Measurements from ENCODE around the gene FAM13A.

FAM13A gene

GRCh38 chr4:88817740-88818139 is 239.2 kb downstream of the FAM13A start:
- no peak for DNase-seq (ENCODE audit: low spot score in 2 of 2)
- Mint-ChIP-seq H3K27me3 (no peaks in the 10 kb centered on the region), H3K27ac (ENCODE audit: low read depth) (no peak overlapping the region), H3K4me3 (no peak overlapping the region), H3K9me3 (no peaks in the 10 kb centered on the region), H3K36me3 (ENCODE audit: insufficient read depth) (no peaks in the 10 kb centered on the region), H3K4me1 (no peaks in the 10 kb centered on the region)
- ATAC-seq (replicated peaks; ENCODE audit: extremely low read depth, poor library complexity, severe bottlenecking): no peak

DNA sequence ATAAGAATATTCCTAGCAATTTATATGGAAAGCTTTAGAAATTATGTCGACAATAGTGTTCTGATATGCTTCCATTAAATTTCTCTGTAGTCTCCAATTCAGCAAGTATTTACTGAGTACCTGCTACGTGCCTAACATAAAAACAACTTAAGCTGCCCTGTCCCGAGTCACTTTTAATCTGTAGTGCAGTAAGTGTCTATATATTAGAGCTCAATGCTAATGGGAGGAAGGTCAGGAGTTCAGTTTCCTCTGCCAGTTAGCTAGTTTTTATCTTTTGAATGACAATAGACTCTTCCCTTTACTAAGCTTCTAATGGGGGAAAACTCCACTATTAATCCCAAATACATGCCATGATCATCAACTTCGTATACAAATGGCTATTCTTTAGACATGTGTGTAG is 240.6 kb downstream of the FAM13A start:
- no peak overlapping the region for H3K4me3 Mint-ChIP-seq
- H3K9me3 Mint-ChIP-seq: no peaks in the 10 kb centered on the region
- no peaks in the 10 kb centered on the region for H3K36me3 Mint-ChIP-seq (ENCODE audit: insufficient read depth)
- no peaks in the 10 kb centered on the region for H3K27me3 Mint-ChIP-seq
- H3K4me1 Mint-ChIP-seq: no peaks in the 10 kb centered on the region
- ATAC-seq (replicated peaks; ENCODE audit: extremely low read depth, poor library complexity, severe bottlenecking): no peak
- DNase-seq (ENCODE audit: low spot score in 2 of 2): no peak
- no peak overlapping the region for H3K27ac Mint-ChIP-seq (ENCODE audit: low read depth)

GRCh38 chr4:88814043-88814617 is 242.9 kb downstream of the FAM13A start:
- ATAC-seq (replicated peaks; ENCODE audit: extremely low read depth, poor library complexity, severe bottlenecking): no peak
- Mint-ChIP-seq H3K27me3 (no peaks in the 10 kb centered on the region), H3K4me1 (no peaks in the 10 kb centered on the region), H3K9me3 (no peaks in the 10 kb centered on the region), H3K36me3 (ENCODE audit: insufficient read depth) (no peaks in the 10 kb centered on the region), H3K4me3 (no peak overlapping the region), H3K27ac (ENCODE audit: low read depth) (no peak overlapping the region)
- DNase-seq (ENCODE audit: low spot score in 2 of 2): no peak

DNA sequence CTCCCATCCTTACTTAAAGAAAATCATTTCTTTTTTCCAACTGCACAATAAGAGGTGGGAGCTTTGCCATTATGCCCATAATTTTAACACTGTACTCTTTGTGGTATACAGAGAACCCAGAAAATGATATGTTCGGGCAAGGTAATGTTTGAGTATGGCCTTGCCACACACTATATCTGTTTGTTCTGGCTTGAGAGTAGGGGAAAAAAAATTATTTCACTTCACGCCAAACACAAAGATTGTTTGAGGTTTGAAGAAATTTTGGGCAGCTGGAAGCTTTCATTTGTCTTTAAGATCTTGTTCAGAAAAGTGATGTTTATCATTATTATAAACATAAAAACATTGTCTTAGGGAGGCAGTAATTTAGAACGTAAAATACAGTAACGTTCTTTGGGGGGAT is 244.0 kb downstream of the FAM13A start:
- no peak overlapping the region for H3K27ac Mint-ChIP-seq (ENCODE audit: low read depth)
- H3K36me3 Mint-ChIP-seq (ENCODE audit: insufficient read depth): no peaks in the 10 kb centered on the region
- no peaks in the 10 kb centered on the region for H3K9me3 Mint-ChIP-seq
- ATAC-seq (replicated peaks; ENCODE audit: extremely low read depth, poor library complexity, severe bottlenecking) (no peak), DNase-seq (ENCODE audit: low spot score in 2 of 2) (no peak)
- no peaks in the 10 kb centered on the region for H3K27me3 Mint-ChIP-seq
- H3K4me3 Mint-ChIP-seq: no peak overlapping the region
- no peaks in the 10 kb centered on the region for H3K4me1 Mint-ChIP-seq

DNA sequence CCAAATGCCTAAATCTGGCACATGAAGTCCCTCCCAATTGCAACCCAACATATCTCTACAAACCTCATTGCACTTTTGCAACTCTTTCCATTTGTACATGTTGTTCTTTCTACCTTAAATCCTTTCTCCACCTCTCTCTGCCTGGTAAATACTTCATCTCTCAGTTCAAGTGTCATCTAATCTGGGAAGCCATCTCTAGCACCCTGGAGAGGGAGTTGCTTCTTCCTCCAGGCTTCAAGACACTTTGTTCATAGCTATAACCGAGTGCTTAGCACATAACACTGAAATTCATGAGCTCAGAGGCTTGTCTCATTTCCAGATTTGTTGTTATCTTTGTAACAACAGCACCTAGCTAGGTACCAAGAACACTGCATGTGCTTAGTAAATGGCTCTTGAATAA is 244.6 kb downstream of the FAM13A start:
- Mint-ChIP-seq H3K36me3 (ENCODE audit: insufficient read depth) (no peaks in the 10 kb centered on the region), H3K4me1 (no peaks in the 10 kb centered on the region), H3K27ac (ENCODE audit: low read depth) (no peak overlapping the region), H3K9me3 (no peaks in the 10 kb centered on the region), H3K4me3 (no peak overlapping the region), H3K27me3 (no peaks in the 10 kb centered on the region)
- ATAC-seq (replicated peaks; ENCODE audit: extremely low read depth, poor library complexity, severe bottlenecking) (no peak), DNase-seq (ENCODE audit: low spot score in 2 of 2) (no peak)

DNA sequence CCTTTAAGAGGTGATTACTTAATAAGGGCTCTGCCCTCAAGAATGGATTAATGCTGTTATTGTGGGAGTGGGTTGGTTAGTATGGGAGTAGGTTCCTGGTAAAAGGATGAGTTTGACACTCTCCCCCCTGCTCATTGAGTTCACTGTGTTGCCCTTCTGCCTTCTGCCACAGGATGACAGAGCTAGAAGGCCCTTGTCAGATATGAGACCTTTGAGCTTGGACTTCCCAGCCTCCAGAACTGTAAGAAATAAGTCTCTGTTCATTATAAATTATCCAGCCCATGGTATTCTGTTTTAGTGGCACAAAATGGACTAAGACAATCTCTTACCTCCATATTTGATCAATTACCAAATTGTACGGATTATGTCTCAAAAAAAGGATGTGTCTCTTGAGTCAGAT is 245.1 kb downstream of the FAM13A start:
- Mint-ChIP-seq H3K27ac (ENCODE audit: low read depth) (no peak overlapping the region), H3K4me3 (no peak overlapping the region), H3K27me3 (no peaks in the 10 kb centered on the region), H3K4me1 (no peaks in the 10 kb centered on the region), H3K36me3 (ENCODE audit: insufficient read depth) (no peaks in the 10 kb centered on the region), H3K9me3 (no peaks in the 10 kb centered on the region)
- DNase-seq (ENCODE audit: low spot score in 2 of 2) (no peak), ATAC-seq (replicated peaks; ENCODE audit: extremely low read depth, poor library complexity, severe bottlenecking) (no peak)

- DNase-seq (ENCODE audit: low spot score in 2 of 2) (no peak), ATAC-seq (replicated peaks; ENCODE audit: extremely low read depth, poor library complexity, severe bottlenecking) (no peak)
- no peaks in the 10 kb centered on the region for H3K4me1 Mint-ChIP-seq
- H3K27me3 Mint-ChIP-seq: no peaks in the 10 kb centered on the region
- H3K4me3 Mint-ChIP-seq: no peak overlapping the region
- H3K36me3 Mint-ChIP-seq (ENCODE audit: insufficient read depth): no peaks in the 10 kb centered on the region
- no peak overlapping the region for H3K27ac Mint-ChIP-seq (ENCODE audit: low read depth)
- H3K9me3 Mint-ChIP-seq: no peaks in the 10 kb centered on the region
These were observed 246.7 kb downstream of the FAM13A start for GRCh38 chr4:88810325-88810724.

GRCh38 chr4:88809576-88810219 is 247.3 kb downstream of the FAM13A start:
- Mint-ChIP-seq H3K4me1 (no peaks in the 10 kb centered on the region), H3K4me3 (no peak overlapping the region), H3K27me3 (no peaks in the 10 kb centered on the region)

DNA sequence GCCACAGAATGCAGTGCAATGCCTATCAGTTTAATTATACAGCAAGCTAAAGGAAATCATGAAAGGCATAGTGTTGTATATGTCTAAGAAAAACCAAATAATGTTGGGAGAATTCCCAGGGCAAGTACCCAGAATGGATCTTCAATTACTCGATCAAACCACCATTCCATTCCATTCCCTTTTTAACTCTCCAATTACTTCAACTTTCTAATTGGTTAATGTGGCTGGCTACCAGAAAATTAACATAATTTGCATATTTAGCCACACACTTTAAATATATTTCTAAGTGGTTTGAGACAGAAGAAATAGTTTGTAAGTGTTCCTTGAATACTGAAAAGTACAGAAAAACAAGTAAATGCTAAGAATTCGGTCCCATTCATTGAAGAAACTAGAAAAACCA is 247.9 kb downstream of the FAM13A start:
- no peaks in the 10 kb centered on the region for H3K9me3 Mint-ChIP-seq
- no peaks in the 10 kb centered on the region for H3K4me1 Mint-ChIP-seq
- H3K36me3 Mint-ChIP-seq (ENCODE audit: insufficient read depth): no peaks in the 10 kb centered on the region
- H3K4me3 Mint-ChIP-seq: no peak overlapping the region
- ATAC-seq (replicated peaks; ENCODE audit: extremely low read depth, poor library complexity, severe bottlenecking): no peak
- H3K27me3 Mint-ChIP-seq: no peaks in the 10 kb centered on the region
- H3K27ac Mint-ChIP-seq (ENCODE audit: low read depth): no peak overlapping the region
- no peak for DNase-seq (ENCODE audit: low spot score in 2 of 2)

More at GRCh38 chr4:88809576-88810219, 247.3 kb downstream of the FAM13A start:
- ATAC-seq (replicated peaks; ENCODE audit: extremely low read depth, poor library complexity, severe bottlenecking): no peak
- Mint-ChIP-seq H3K27ac (ENCODE audit: low read depth) (no peak overlapping the region), H3K36me3 (ENCODE audit: insufficient read depth) (no peaks in the 10 kb centered on the region), H3K9me3 (no peaks in the 10 kb centered on the region)
- no peak for DNase-seq (ENCODE audit: low spot score in 2 of 2)

DNA sequence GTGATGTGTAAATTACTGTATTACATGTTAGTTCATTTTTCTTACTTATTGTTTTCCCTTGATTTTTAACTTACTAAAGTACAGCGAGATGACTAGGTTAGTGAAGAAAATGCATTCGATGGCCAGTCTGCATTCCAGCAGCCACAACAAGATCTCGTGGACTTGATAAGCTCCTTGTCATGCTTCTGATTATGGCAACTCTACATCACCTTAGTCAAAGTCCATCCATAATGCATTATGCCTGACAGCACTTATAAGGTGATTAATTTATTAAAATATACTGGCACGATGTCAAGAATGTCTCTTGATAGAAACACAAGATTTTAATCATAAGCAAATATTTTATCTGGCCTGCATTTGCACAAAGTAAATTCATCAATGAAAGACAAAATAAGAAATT is 249.5 kb downstream of the FAM13A start:
- H3K4me1 Mint-ChIP-seq: no peaks in the 10 kb centered on the region
- H3K27ac Mint-ChIP-seq (ENCODE audit: low read depth): no peak overlapping the region
- no peaks in the 10 kb centered on the region for H3K27me3 Mint-ChIP-seq
- no peak overlapping the region for H3K4me3 Mint-ChIP-seq
- no peaks in the 10 kb centered on the region for H3K36me3 Mint-ChIP-seq (ENCODE audit: insufficient read depth)
- ATAC-seq (replicated peaks; ENCODE audit: extremely low read depth, poor library complexity, severe bottlenecking) (no peak), DNase-seq (ENCODE audit: low spot score in 2 of 2) (no peak)
- H3K9me3 Mint-ChIP-seq: no peaks in the 10 kb centered on the region

DNA sequence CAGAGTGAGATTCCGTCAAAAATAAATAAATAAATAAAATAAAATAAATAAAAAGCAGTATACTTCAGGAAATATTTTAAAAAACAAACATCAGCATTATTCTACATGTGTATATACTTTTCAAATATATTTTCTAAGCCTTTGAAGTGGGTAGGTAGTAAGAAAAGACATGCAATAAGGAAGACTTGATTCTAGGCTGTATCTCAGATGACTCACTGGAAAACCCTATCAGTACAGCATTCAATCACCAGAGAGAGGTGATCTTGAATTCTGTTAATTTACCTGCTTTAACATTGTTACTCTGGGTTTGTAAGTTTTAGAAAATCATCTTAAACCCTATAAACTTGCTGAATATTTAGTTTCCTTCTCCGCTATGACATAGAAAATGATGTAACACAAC is 252.8 kb downstream of the FAM13A start:
- no peak overlapping the region for H3K27ac Mint-ChIP-seq (ENCODE audit: low read depth)
- no peaks in the 10 kb centered on the region for H3K9me3 Mint-ChIP-seq
- no peak overlapping the region for H3K4me3 Mint-ChIP-seq
- DNase-seq (ENCODE audit: low spot score in 2 of 2): no peak
- no peaks in the 10 kb centered on the region for H3K4me1 Mint-ChIP-seq
- ATAC-seq (replicated peaks; ENCODE audit: extremely low read depth, poor library complexity, severe bottlenecking): no peak
- peaks cover 9% of the 10 kb centered on the region for H3K27me3 Mint-ChIP-seq
- no peaks in the 10 kb centered on the region for H3K36me3 Mint-ChIP-seq (ENCODE audit: insufficient read depth)

- Mint-ChIP-seq H3K4me1 (no peaks in the 10 kb centered on the region), H3K36me3 (ENCODE audit: insufficient read depth) (no peaks in the 10 kb centered on the region), H3K27ac (ENCODE audit: low read depth) (no peak overlapping the region), H3K4me3 (no peak overlapping the region), H3K27me3 (peaks cover 10% of the 10 kb centered on the region), H3K9me3 (no peaks in the 10 kb centered on the region)
- ATAC-seq (replicated peaks; ENCODE audit: extremely low read depth, poor library complexity, severe bottlenecking) (no peak), DNase-seq (ENCODE audit: low spot score in 2 of 2) (no peak)
These were observed 253.3 kb downstream of the FAM13A start for GRCh38 chr4:88803600-88804096.

GRCh38 chr4:88802585-88803286 is 254.2 kb downstream of the FAM13A start:
- H3K4me1 Mint-ChIP-seq: no peaks in the 10 kb centered on the region
- no peaks in the 10 kb centered on the region for H3K36me3 Mint-ChIP-seq (ENCODE audit: insufficient read depth)
- DNase-seq (ENCODE audit: low spot score in 2 of 2) (no peak), ATAC-seq (replicated peaks; ENCODE audit: extremely low read depth, poor library complexity, severe bottlenecking) (no peak)
- H3K9me3 Mint-ChIP-seq: no peaks in the 10 kb centered on the region
- peaks cover 19% of the 10 kb centered on the region for H3K27me3 Mint-ChIP-seq
- no peak overlapping the region for H3K4me3 Mint-ChIP-seq
- no peak overlapping the region for H3K27ac Mint-ChIP-seq (ENCODE audit: low read depth)
